ENCODE data around the gene CELA1.

Gene CELA1

DNA sequence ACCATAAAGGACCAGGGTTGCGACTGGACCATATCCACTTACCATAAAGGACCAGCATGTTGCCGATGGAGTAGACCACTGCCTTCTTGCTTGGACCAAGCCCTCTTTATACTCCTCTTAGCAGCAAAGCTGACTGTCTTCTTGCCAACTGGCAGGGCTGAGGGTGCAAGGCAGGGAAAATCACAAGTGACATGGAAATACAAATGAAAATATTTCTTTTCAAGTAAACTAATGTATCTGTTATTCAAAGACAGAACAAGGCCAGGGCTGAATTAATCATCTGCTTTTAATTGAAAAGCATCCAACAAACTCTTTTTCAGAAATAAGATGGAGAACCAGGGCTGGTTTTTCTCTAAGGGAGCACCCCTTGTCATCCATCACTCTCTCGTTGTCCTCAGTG, at the start of gene CELA1:
CELA1 (minus strand) TSS at position 99 of the 400 bp plus-strand sequence; CDS start at position 58, 41 bp downstream.
- H3K9me3 Mint-ChIP-seq: no peaks in the 10 kb centered on the region
- H3K4me3 Mint-ChIP-seq: no peak within 1 kb of the TSS
- H3K36me3 Mint-ChIP-seq (ENCODE audit: low read depth): no peaks in the 10 kb centered on the region
- TF ChIP-seq, protein P1, sequence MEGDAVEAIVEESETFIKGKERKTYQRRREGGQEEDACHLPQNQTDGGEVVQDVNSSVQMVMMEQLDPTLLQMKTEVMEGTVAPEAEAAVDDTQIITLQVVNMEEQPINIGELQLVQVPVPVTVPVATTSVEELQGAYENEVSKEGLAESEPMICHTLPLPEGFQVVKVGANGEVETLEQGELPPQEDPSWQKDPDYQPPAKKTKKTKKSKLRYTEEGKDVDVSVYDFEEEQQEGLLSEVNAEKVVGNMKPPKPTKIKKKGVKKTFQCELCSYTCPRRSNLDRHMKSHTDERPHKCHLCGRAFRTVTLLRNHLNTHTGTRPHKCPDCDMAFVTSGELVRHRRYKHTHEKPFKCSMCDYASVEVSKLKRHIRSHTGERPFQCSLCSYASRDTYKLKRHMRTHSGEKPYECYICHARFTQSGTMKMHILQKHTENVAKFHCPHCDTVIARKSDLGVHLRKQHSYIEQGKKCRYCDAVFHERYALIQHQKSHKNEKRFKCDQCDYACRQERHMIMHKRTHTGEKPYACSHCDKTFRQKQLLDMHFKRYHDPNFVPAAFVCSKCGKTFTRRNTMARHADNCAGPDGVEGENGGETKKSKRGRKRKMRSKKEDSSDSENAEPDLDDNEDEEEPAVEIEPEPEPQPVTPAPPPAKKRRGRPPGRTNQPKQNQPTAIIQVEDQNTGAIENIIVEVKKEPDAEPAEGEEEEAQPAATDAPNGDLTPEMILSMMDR (IDR thresholded peaks at IDR 0.05; ENCODE audit: unreplicated experiment in 3 of 3): no peak
- H3K27me3 Mint-ChIP-seq (ENCODE audit: low read depth): peaks cover under 1% of the 10 kb centered on the region
- no peaks in the 10 kb centered on the region for H3K4me1 Mint-ChIP-seq
- H3K27ac Mint-ChIP-seq: no peak within 1 kb of the TSS

DNA sequence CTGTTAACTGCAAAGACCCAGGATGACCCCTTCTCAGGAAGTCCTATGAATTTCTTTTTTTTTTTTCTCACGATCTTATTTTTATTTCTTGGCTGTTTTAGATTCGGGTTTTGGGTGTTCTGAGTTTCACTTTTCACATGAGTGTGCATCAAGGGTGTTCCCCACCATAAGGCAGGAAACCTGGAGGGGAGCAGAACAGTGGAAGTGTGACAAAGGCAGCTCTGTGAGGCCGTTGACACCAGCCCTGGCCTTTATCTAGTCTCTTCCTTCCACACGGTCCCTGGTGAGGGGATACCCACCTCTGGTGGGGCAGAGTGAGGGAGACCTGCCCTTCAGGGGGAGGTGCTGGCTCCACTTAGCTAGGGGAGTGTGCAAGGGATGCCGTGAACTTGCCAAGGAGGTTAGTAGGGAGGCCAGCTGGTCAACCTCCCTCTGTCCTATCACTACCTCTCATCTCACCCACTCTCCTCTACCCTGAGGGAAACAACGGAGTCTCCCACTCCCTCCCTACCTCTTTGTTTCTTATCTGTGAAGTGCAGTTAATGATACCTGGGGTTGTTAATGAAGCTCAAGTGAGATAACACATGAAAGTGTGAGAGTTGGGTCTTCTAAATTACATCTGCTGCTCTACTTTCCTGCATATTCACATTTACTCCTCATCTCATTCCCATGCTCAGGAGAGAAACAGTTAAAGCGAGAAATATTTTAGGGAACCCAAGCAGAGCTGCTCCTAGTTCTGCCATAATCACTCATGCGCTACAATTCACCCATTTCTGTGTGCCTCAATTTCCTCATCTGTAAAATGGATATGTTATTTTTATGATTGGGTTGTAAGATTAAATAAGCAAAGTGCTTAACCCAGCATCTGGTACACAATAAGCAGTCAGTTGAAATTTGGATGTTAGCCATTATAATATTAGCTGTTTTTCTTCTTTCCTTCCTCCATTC, 49.1 kb upstream of the CELA1 start:
- Mint-ChIP-seq H3K4me1 (peaks cover 7% of the 10 kb centered on the region), H3K9me3 (no peaks in the 10 kb centered on the region), H3K27me3 (ENCODE audit: low read depth) (peaks cover 80% of the 10 kb centered on the region), H3K4me3 (peak overlapping the region in 1 of 3 experiments; percentile 22), H3K27ac (no peak overlapping the region), H3K36me3 (ENCODE audit: low read depth) (no peaks in the 10 kb centered on the region)
- TF ChIP-seq, protein P1 (IDR thresholded peaks at IDR 0.05; ENCODE audit: unreplicated experiment in 3 of 3): no peak

DNA sequence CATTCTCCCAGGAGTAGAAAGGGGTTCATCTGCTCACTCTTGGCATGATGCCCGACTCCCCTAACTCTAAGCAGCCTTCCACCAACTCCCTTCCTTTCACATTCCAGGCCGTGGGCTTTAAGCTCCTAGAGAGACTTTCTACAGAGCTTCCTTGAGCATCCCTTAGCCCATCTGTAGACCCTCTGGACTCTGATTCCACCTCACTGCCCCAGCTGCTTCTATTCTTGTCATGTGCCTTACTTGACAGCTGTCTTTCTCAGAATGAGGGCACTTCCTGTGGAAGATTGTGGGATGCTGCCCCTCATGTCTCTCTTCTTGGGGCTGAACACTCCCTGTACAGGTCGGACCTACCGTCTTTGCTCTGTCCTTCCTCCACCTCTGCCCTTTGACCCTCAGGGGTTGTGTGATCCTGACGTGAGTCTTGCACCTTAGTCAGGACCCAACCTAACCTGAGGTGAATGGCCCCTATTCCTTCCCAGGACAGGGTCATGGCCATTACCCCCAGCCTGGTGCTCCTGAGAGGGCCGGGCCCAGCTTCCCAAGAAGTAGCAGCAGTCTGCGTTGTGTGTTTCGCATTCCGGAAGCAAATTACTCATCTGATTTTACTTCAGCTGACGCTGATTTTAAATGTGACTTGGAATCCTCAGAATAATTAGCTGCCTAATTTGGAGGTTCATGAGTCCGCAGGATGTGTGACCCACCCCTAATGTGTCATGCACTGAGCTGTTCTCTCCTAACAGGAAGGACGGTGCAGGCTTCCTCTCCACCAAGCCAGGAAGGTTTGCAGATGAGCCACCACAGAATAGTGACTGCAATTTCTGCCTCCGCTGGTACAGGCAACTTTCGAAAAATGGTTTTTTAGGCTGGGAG, 47.4 kb upstream of the CELA1 start:
- Mint-ChIP-seq H3K4me1 (peaks cover 8% of the 10 kb centered on the region), H3K9me3 (no peaks in the 10 kb centered on the region), H3K27me3 (ENCODE audit: low read depth) (peaks cover 81% of the 10 kb centered on the region), H3K36me3 (ENCODE audit: low read depth) (no peaks in the 10 kb centered on the region), H3K27ac (peak overlapping the region in 1 of 3 experiments; percentile 29), H3K4me3 (peak overlapping the region; percentile 52 to 75 (median 53))
- TF ChIP-seq, protein P1 (IDR thresholded peaks at IDR 0.05; ENCODE audit: unreplicated experiment in 3 of 3): no peak

DNA sequence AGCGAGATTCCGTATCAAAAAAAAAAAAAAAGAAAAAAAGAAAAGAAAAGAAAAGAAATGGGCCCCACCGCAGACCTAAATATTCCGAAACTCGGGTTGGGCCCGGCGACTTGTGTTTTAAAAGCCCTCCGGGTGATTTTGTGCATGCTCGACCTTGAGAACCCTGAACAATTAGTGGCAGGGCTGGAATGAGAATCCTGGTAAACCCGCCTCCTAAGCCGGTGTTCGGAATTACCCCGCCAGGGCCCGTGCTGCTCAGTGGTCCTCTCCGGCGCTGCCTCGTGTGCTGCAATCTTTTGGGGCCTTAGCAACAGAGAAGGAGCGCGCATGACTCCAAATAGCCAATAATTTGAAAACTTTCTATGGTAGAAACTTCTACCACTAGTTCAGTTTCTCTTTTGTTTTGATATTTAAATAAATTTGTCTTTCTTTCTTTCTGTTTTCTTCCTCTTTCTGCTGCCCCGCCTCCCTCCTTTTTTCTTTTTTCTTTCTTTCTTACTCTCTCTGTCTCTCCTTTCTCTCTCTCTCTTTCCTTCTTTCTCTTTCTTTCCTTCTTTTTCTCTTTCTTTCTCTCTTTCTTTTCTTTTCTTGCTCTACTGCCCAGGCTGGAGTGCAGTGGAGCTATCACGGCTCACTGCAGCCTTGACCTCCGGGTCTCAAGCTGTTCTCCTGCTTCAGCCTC, 46.2 kb upstream of the CELA1 start:
- TF ChIP-seq, protein P1 (IDR thresholded peaks at IDR 0.05; ENCODE audit: unreplicated experiment in 3 of 3): no peak
- Mint-ChIP-seq H3K4me1 (peaks cover 18% of the 10 kb centered on the region), H3K4me3 (peak overlapping the region; percentile 65 to 76 (median 75)), H3K36me3 (ENCODE audit: low read depth) (no peaks in the 10 kb centered on the region), H3K27me3 (ENCODE audit: low read depth) (peaks cover 80% of the 10 kb centered on the region), H3K27ac (no peak overlapping the region), H3K9me3 (no peaks in the 10 kb centered on the region)

DNA sequence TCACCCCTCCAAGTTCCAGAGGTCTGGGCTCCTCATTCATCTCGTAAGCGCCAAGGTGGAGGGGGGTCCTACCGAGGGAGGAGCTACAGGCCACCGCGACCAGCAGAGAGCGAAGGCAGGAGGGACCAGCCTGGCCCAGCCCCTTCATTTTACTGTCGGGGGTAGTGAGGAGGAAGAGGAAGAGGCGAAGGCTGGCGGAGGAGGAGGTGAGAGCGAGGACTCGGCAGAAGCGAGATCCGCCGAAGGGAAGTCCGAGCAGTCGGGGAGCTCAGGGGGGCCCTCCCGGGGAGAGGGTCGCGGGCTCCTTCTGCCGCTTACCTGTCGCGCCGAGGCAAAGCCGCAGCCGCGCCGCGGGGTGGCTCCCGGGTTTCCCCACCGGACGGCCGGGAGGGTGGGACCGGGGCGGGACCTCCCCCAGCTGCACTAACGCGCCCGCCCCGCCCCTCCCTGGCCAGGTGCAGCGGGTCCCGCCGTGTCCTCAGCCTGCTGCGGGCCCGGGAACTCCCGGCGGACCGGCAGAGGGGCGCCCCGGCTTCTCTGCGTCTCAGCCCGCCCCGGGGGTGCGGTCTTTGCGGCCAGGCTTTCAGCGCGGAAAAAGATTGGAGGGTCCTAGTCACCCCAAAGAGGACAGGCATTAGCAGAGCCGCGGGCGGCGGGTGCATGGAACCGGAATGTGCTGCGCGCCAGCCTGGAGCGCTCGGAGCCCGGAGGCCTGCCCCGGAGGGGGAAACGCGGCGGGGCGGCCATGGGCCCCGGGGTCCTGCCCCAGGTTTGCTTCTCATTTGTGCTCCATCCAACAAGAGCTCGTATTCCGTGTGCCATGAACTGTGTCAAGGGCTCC, 45.0 kb upstream of the CELA1 start, which contains the start of gene GALNT6:
GALNT6 (minus strand) TSS at position 124 of the 841 bp plus-strand sequence. CDS start 11,625 bp downstream, outside the sequence.
- Mint-ChIP-seq H3K36me3 (ENCODE audit: low read depth) (no peaks in the 10 kb centered on the region), H3K4me1 (peaks cover 20% of the 10 kb centered on the region), H3K27ac (peak within 1 kb of the TSS in 2 of 3 experiments; percentile 27 to 76)

More for the DNA sequence above, 45.0 kb upstream of the CELA1 start, which contains the start of gene GALNT6:
- H3K9me3 Mint-ChIP-seq: no peaks in the 10 kb centered on the region
- TF ChIP-seq, protein P1 (IDR thresholded peaks at IDR 0.05; ENCODE audit: unreplicated experiment in 3 of 3): no peak
- H3K4me3 Mint-ChIP-seq: peak within 1 kb of the TSS; percentile 86 to 91 (median 89)
- peaks cover 84% of the 10 kb centered on the region for H3K27me3 Mint-ChIP-seq (ENCODE audit: low read depth)

All from nephron (organoid).